Fibroblast of the aortic adventitia (primary cell): ENCODE results near the gene OTOS. TPM values are rescaled to one million over a fixed set of nuclear protein-coding genes. Genes with fewer than 3 reads are reported as not detected.
A peak's percentile ranks its signal among the peaks of the same experiment; 100 is the strongest.

Source experiments
- DNase-seq: peaks from one replicate; pipeline ENCODE4 v3.0.0-alpha.2; 2010; ENCODE audit warnings: low read depth
- H3K4me3 ChIP-seq: 2 replicates; pipeline ENCODE4 v1.5.1; 2011; ENCODE audit warnings: low read depth, mild to moderate bottlenecking, control low read depth, low read length, moderate library complexity
- CTCF ChIP-seq: IDR thresholded peaks from 2 replicates; pipeline ENCODE4 v1.5.1; 2011; ENCODE audit warnings: mild to moderate bottlenecking, low read length, control low read depth, inconsistent platforms; ENCODE audit not compliant: insufficient read depth
- total RNA-seq: library from RNA; depleted of rRNA; stranded (reverse); fragments of >200 nt; gene quantifications from 2 replicates; pipeline ENCODE4 v1.2.3, GENCODE V29; 2012; ENCODE audit warnings: low replicate concordance

The OTOS gene
- total RNA-seq, 1 donor = not detected

- DNase-seq = no peak
- TF ChIP-seq CTCF = no peak
- H3K4me3 ChIP-seq = no peak overlapping the region
These were observed 18.9 kb upstream of the OTOS start for GRCh38 chr2:240159251-240159839.

- H3K4me3 ChIP-seq = no peak overlapping the region
- no peak for TF ChIP-seq CTCF
- DNase-seq = no peak
These were observed 16.7 kb upstream of the OTOS start for GRCh38 chr2:240157147-240157470.

GRCh38 chr2:240156435-240157146 lies 16.1 kb upstream of the OTOS start:
- TF ChIP-seq CTCF = no peak
- no peak overlapping the region for H3K4me3 ChIP-seq
- no peak for DNase-seq

GRCh38 chr2:240155745-240156390 lies 15.4 kb upstream of the OTOS start:
- DNase-seq = no peak
- TF ChIP-seq CTCF = no peak

GRCh38 chr2:240155048-240155744 lies 14.7 kb upstream of the OTOS start:
- TF ChIP-seq CTCF = no peak
- peak; percentile 8 for DNase-seq
- H3K4me3 ChIP-seq = no peak overlapping the region

More at GRCh38 chr2:240155745-240156390, 15.4 kb upstream of the OTOS start:
- H3K4me3 ChIP-seq = no peak overlapping the region

- DNase-seq = no peak
- H3K4me3 ChIP-seq = no peak overlapping the region
- no peak for TF ChIP-seq CTCF
These were observed 14.1 kb upstream of the OTOS start for GRCh38 chr2:240154606-240155005.
